ENCODE measurements around the gene KRR1.
A peak's percentile ranks its signal among the peaks of the same experiment; 100 is the strongest.
"Not testable (repeated sequence)": the region's sequence is repeated elsewhere in the genome, so short reads cannot be mapped to it uniquely, and the experiment has no call there.

KRR1 gene

DNA sequence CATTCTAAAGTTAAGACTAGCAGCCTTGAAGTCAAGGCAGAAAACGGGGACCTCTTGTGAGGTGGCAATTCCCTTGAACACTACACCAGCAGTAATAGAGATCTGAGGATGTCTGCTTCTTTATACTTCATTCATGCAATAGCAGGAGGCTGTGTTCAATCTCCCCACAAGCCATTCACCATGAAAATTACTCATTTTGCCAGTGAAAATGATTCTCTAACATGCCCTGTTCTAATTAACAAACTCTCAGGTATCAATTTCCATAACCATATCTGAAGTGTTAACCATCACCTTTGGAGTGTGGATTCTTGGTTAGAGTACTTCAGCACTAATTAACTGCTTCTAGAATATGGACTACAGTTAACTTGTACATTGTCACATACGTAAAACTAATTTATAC, 34.3 kb downstream of the KRR1 start:
- no peak for DNase-seq (ENCODE audit: low read depth, low spot score)

DNA sequence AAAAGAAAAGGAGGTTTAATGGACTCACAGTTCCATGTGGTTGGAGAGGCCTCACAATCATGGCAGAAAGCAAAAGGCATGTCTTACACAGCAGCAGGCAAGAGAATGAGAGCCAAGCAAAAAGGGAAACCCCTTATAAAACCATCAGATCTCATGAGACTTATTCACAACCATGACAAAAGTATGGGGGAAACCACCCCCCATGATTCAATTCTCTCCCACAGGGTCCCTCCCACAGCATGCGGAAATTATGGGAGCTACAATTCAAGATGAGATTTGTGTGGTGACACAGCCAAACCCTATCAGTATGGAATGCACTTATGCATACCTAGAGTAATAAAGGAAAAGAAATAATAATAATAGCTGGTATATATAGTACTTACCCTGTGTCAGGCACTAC, 35.3 kb downstream of the KRR1 start:
- no peak for DNase-seq (ENCODE audit: low read depth, low spot score)

DNA sequence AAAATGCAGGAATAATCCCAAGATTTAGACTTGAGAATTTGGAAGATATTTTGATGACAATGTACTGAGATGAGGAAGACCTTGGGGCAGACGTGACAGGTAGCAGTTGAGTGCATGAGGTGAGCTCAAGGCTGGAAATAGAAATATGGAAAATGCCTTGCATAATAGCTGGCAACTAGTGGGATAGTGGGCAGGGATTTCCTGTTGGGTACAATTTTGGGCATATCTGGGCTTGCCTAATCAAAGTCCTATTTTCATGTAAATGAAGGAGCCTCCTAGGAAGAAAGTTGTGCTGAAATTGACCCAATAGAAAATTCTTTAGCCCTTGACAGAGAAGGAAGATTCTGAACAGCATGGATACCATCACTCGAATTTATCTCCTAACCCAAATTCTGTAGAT, 37.3 kb downstream of the KRR1 start:
- no peak for DNase-seq (ENCODE audit: low read depth, low spot score)

DNA sequence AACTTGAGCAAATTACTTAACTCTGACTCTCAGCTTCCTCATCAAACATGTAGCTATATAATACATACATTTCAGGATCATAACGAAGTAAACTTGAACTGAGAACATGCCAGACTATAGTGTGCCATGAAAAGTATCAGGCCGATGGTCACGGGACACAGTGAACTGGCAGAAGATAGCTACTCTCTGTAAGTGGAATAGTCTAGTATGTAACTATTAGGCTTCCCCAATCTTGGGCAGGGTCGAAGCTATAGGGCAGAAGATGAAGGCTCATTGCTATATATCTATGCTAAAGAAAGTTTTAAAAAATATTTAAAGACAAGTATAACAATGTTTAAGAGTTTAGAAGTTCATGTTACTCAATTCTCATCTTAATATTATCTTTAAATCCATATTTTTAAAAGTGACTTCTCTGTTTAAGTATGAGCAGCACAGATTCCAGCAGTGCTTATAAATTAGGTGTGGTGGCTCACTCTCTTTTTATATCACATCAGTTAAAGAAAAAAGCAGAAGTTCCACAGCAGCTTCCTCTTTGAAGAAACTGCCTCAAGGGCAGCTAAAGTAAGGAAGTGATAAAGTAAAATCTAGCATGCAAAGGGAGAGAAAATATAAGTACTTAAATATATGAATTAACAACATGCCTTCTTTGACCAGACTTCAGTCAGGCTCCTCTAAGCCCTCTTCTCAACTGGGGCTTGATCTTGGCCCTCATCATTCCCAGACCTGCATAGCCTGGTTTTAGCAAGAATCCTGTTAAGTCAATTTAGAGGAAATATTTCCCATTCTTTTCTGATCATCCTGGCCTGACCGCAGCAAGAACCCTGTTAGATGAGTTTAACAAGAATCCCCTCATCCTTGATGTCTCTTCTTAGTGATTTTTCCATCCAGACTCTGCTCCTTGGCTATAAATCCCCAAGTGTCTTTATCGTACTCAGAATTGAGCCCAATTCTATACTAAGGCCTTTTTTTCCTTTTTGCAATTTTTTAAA, 39.2 kb downstream of the KRR1 start:
- no peak for DNase-seq (ENCODE audit: low read depth, low spot score)

DNA sequence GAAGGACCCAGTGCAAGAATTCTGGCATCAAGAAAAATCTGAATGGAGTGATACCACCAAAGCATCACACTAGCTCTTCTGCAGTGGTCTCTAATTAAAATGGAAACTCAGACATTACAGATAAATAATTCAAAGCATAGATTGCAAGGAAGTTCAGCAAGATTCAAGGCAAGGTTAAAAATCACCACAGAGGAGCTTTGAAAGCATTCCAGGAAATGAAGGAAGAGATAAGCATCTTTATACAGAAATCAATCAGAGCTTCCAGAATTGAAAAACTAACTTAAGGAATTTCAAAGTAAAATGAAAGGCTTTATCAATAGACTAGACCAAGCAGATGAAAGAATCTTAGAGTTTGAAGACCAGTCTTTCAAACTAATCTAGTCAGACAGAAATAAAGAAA, 51.2 kb downstream of the KRR1 start:
- DNase-seq (ENCODE audit: low read depth, low spot score) = no peak

DNA sequence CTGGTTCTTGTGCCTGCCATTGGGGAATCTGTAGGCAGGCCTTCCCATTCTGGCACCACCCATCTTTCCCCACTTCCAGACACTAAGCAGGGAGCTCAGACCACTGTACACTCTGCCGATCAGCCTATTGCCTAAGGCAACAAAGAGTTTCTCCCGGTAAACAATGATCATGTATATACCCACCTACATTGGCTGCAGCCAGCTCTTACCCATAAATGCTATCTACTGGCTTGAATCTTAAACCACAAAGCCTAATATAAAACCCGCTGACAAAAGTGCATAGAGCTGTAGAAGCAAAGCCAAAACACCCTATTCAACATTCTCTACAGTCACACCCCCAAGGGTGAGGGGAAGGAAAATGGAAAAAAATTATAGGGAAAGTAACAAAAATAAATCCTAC, 51.7 kb downstream of the KRR1 start:
- no peak for DNase-seq (ENCODE audit: low read depth, low spot score)

DNA sequence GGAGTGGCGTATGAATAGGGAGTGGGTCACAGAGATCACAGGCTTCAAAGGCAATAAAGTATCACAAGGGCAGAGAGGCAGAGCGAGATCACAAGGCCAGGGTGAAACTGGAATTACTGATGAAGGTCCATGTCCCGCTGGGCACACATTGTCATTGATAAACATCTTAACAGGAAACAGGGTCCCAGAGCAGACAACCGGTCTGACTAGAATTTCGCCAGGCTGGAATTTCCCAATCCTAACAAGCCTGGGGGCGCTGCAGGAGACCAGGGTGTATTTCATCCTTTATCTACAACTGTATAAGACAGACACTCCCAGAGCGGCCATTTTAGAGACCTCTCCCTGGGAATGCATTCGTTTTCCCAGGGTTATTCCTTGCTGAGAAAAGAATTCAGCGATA, 53.5 kb downstream of the KRR1 start:
- DNase-seq (ENCODE audit: low read depth, low spot score) = peak; percentile 59

DNA sequence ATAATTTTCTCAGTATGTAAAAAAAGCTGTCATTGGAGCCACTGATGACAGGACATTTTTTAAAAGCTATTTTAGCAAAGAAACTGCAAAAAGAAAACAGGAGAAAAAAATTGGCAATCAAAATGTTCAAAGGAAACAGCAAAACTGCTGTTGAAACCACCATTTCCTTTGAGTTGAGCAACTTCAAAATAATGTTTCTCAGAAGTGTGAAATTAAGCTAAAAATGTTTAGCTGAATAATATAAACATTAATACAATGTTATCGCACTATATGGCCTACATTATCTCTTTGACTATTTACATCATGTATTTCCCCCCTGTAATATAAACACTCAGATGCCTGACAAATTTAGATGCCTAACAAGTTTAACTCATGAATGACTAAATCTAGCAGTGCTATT, 54.2 kb downstream of the KRR1 start:
- DNase-seq (ENCODE audit: low read depth, low spot score) = no peak

DNA sequence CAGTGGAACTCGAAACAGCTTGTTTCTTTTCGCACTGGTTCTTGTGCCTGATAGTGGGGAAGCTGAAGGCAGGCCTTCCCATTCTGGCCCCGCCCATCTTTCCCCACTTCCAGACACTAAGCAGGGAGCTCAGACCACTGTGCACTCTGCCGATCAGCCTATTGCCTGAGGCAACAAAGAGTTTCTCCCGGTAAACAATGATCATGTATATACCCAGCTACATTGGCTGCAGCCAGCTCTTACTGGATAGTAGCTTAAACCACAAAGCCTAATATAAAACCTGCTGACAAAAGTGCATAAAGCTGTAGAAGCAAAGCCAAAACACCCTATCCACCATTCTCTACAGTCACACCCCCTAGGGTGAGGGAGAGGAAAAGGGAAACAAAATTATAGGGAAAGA, 55.6 kb downstream of the KRR1 start:
- DNase-seq (ENCODE audit: low read depth, low spot score) = peak; percentile 52

DNA sequence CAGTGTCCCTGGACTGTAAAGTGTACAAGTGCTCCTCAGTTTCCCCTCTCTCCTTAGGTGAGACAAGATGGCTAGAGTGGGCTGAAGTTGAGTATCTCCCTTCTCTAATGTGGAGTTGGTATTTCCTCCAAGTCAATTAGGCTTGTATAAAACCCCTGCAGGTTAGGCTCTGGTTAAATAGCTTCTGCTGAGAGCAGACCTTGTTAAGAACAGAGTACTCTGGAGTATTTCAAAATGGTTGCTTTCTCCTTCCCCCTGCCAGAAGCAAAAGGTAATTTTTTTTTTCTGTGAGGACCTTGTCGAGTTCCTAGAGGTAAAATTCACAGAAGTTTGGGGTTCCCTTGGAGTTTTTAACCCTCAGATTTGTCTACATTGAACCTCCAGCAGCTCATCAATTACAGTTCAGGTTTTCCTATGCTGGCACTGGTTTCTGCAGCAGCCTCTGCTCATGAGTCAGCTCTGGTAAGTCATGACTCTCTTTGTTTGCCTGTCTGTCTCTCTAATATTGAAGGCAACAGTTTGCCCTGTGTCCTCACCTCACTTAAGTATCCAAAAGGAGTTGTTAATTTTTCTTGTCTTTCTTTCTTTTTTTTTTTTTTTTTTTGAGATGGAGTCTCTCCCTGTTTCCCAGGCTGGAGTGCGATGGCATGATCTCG, 58.6 kb downstream of the KRR1 start:
- DNase-seq (ENCODE audit: low read depth, low spot score) = no peak

DNA sequence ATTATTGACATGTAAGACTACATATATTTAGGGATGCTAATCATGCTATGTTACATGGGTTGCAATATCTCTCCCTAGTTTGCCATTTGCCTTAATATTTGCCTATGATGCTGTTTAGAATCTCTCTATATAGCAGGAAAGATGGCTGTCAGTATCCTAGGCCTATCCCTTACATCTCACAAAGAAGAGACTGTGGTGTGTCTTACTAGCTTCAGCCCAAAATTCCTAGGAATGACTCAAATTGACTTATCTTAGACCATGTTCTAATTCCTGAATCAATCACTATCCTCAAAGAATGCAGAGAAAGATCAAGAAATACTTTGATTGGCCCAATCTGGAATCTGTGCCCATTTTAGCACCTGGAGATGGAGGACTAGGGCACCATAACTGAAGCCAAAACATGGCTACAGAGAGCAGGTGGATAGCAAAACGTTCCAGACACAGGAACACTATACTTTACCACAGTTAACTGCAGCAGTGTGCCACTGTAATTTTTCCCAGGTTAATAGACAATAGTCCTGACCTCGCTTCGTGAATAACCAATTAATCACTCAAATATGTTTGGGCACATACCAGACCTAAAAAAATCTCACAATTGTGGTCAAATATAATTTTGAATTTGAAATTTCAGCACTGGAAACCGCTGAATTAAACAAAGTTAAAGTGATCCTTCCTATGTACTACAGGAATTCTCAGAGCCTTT, 63.6 kb downstream of the KRR1 start:
- DNase-seq (ENCODE audit: low read depth, low spot score) = no peak

DNA sequence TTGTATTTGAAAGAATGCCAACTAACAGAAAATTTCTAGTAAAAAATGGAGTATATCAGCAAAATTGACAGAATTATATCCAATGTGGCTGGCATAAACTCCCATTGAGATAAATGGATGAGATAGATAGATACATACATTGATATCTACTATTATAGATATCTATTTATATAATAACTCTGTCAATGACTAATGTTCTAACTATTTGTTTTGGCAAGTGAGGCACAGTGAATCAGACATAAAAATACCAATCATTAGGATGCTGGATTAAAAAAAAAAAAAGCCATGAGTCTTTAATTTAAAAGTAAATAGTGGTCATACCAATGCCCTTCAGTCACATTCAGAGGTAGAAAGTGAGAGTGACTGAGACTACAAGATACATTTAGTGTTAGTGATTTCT, 64.6 kb downstream of the KRR1 start:
- DNase-seq (ENCODE audit: low read depth, low spot score) = no peak

DNA sequence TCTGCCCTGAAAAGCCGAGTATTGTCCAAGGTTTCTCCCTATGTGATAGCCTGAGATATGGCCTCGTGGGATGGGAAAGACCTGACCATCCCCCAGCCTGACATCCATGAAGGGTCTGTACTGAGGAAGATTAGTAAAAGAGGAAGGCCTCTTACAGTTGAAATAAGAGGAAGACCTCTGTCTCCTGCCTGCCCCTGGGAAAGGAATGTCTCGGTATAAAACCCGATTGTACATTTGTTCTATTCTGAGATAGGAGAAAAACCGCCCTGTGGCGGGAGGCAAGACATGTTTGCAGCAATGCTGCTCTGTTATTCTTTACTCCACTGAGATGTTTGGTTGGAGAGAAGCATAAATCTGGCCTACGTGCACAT, 66.3 kb downstream of the KRR1 start:
- not testable (repeated sequence) for DNase-seq (ENCODE audit: low read depth, low spot score)

DNA sequence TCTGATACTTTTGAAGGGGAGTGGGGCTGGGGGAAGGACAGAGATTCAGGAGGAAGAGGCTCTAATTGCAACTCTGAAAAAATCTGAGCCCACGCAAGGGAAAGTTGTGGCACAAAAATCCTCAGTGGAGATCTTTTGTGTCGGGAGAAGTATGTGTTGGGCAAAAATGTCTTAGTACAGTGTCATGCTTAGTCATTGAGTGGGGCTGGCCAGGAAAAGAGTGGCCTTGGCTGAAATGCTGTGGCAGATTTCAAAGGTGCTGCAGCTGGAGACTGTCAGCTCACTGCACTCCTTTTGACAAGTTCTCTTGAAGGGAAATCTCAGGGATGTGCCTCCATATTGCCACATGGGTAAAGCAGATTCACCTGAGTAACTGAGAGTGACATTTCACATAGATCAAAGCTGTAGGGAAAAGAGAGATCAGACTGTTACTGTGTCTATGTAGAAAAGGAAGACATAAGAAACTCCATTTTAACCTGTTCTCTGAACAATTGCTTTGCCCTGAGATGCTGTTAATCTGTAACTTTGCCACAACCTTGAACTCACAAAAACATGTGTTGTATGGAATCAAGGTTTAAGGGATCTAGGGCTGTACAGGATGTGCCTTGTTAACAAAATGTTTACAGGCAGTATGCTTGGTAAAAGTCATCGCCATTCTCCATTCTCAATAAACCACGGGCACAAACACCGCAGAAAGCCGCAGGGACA, 66.8 kb downstream of the KRR1 start:
- DNase-seq (ENCODE audit: low read depth, low spot score) = no peak

DNA sequence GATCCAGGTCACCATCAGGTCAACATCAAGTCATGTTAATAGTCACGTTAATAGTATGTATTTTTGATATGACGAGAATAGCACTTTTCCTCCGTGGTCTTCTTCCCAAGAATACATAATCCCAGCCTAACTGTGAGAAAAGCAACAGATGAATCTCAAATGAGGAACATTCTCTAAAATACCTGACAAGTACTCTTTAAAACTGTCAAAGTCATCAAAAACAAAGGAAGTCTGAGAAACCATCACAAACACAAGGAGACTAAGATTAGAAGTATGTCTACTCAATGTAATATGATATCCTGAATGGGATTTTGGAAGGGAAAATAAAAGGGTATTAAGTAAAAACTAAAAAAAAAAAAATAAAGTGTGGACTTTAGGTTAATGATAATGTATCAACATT, 67.7 kb downstream of the KRR1 start:
- no peak for DNase-seq (ENCODE audit: low read depth, low spot score)

DNA sequence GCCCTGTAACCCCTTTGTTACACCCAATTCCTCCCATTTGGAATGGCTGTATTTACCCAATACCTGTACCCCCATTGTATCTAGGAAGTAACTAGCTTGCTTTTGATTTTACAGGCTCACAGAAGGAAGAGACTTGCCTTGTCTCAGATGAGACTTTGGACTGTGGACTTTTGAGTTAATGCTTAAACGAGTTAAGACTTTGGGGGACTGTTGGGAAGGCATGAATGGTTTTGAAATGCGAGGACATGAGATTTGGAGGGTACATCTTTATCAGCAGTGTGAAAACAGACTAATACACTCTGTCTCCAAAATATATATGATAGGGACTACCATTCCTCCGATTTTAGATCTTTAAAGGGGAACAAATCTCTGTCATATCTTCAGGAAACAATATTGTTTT, 69.0 kb downstream of the KRR1 start:
- DNase-seq (ENCODE audit: low read depth, low spot score) = not testable (repeated sequence)

DNA sequence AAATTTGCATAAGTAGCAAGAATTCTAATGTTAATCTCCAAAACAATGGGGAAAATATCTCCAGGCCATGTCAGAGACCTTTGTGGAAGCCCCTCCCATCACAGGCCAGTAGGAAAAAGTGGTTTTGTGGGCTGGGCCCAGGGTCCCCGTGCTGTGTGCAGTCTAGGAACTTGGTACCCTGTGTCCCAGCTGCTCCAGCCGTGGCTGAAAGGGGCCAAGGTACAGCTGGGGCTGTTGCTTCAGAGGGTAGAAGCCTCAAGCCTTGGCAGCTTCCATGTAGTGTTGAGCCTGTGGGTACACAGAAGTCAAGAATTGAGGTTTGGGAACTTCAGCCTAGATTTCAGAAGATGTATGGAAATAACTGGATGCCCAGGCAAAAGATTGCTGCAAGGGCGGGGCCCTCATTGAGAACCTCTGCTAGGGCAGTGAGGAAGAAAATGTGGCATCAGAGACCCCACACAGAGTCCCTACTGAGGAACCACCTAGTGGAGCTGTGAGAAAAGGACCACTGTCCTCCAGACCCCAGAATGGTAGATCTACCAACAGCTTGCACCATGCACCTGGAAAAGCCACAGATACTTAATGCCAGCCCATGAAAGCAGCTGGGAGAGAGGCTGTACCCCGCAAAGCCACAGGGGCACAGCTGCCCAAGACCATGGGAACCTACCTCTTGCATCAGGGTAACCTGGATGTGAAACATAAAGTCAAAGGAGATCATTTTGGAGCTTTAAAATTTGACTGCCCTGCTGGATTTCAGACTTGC, 69.5 kb downstream of the KRR1 start:
- DNase-seq (ENCODE audit: low read depth, low spot score) = not testable (repeated sequence)
